Inflammatory macrophage treated with lipopolysaccharide for 4 hours (primary cell): ENCODE data around the gene WBP2NL.
"Not testable (repeated sequence)": the region's sequence is repeated elsewhere in the genome, so short reads cannot be mapped to it uniquely, and the experiment has no call there.

Experiments
- DNase-seq: peaks from one replicate; pipeline ENCODE4 v3.0.0-alpha.2; 2020

The WBP2NL gene, protein sequence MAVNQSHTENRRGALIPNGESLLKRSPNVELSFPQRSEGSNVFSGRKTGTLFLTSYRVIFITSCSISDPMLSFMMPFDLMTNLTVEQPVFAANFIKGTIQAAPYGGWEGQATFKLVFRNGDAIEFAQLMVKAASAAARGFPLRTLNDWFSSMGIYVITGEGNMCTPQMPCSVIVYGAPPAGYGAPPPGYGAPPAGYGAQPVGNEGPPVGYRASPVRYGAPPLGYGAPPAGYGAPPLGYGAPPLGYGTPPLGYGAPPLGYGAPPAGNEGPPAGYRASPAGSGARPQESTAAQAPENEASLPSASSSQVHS

DNA sequence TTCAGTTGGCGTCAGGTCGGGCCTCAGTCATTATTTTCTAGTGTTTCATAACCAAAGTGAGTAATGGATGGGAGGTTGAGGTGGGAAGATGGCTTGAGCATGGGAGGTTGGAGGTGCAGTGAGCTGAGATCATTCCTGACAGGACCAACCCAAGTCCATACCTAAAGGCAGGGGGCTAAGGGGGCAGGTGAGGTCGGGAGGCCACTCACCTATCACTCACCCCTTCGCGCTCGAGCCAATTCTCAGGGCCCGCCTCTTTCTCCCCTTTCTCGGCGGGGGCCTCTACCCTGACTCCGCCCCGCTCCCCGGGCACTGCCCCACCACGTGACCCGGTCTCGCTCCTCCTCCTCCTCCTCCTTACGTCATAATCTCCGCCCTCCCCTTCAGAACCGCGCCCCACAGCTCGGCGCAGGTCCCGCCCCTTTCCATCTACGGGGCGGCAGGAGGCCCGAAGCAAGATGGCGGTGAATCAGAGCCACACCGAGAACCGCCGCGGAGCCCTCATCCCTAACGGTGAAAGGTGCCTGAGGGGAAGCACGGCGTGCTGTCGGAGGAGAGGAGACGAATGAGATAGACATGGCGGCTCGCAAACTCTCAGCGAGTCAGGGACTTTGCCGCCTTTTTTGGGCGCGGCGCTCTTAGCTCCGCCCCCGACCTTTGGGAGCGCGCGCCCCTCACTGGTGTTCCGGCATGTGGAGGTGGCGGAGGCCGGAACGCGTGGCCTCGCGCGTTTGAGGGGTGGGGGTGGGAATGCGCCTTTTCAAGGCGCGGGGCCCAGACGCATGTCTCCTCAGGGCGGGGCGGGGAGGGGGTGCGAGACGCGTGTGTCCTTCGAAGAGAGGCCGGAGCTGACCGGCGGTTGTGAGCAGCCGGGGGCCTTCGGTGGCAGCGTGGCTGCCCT lies at the start of gene WBP2NL:
Gene WBP2NL, plus strand, starts transcription at position 428 of the 901 bp plus-strand sequence. Its CDS starts 31 bp downstream, at position 459.
- DNase-seq: peak; percentile 90

DNA sequence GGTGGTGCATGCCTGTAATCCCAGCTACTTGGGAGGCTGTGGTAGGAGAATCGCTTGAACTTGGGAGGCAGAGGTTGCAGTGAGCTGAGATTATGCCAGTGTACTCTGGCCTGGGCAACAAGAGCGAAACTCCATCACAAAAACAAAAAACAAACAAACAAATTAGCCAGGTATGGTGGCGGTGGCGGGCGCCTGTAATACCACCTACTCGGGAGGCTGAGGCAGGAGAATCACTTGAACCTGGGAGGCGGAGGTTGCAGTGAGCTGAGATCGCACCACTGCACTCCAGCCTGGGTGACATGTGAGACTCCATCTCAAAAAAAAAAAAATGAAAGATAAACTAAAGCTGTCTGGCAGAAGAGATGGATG lies 49.7 kb upstream of the WBP2NL start:
- DNase-seq: not testable (repeated sequence)

DNA sequence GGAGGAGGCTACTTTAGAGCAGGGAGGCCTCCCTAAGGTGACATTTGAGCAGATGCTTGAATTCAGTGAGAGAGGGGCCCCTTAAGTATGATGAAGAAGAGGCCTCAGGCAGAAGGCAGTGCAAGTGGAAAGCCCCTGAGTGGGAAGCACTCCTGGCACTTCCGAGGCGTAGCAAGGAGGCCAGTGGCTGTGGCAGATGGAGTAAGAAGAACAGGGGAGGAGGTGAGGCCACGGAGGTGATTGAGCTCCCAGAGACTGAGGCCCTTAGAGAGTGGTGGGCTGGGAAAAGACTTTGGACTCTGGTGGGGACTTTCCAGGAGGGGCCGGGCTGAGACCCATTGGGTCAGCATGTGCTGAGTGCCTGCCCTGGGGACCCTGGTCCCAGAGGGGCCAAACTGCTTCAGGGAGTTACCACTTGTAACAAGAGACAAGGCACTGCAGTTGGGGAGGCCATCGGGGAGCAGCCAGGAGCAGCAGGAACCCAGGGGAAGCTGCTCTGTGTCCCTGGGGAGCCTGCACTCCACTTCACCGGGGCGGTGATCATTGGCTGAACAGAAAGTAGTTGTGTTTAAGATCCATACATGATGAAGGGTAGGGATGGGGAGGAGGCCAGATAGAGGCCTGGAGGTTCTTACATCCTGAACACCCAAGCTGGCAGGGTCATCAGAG lies 49.2 kb upstream of the WBP2NL start:
- DNase-seq: no peak

DNA sequence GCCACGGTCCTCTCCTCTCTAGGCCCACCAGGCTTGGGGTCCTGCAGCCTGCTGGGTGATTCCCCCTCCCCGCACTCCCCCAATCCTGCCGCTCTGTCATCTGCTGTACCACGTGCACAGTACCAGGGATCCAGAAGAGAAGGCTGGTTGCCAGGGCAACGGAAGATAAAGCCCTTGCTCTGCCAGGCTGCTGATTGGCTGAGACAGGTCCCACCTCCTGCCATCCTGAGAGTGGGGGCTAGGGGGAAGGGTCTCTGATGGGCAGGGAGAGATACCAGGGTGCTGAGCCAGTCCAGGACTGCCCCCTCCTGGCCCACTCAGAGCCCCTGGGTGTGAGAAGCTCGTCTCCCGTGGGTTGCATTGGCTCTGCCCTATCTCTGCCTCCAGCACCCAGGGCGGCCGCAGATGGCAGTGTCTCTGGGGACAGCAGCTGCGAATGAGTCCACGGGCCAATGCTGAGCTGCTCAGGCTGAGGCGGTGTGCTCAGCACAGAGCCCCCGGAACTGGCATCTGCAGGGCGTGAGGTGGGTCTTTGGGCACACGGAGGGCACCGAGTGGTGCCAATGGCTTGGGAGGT lies 46.6 kb upstream of the WBP2NL start, which contains the start of gene SMIM45:
Gene SMIM45, plus strand, starts transcription at position 253 of the 577 bp plus-strand sequence.
- no peak for DNase-seq

DNA sequence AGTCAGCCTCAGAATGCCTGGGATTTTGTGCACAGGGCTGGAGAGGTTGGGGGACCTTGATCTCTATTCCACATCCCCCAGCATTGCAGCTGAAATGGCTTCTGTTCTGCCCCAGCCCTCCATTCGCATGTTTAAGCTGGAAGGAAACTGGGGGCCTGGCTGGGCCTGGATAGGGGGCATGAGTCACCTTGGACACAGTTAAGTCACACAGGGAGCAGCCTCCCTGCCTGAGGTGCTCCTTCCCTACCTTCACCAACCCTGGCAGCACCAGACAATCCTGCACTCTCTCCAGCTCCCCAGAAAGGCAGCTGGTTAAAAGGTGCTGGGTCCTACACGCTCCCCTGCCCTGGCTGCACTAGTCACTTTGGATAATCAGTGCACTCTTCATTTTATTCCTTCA lies 45.9 kb upstream of the WBP2NL start:
- DNase-seq: no peak

DNA sequence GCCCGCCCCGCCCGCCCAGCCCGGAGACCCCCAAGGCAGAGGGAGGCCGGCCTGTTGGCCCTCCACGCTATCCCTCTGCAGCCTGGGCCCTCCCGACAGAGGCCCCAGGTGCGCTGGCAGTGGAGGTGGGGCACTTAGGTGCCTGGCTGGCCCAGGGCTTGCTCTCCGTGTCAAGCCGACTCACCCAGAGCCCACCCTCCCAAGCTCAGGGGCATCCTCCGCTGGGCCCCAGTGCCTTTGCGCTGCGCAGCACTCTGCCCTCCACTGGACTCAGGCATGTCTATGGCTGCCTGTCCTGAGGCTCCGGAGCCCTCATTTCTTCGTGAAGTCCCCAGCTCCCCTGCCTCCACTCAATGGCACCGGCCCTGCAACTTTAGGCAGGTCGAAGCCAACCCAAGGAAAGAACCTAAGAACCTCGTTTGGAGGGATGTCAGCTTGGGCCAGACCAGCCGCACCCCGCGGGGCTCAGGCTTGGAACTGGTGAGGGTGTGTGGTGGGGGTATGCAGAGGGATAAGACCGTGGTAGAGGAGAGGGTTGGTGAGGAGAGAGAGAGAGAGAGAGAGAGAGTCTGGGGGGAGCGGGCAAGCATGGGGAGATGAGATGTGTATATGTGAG lies 40.5 kb upstream of the WBP2NL start:
- DNase-seq: no peak

DNA sequence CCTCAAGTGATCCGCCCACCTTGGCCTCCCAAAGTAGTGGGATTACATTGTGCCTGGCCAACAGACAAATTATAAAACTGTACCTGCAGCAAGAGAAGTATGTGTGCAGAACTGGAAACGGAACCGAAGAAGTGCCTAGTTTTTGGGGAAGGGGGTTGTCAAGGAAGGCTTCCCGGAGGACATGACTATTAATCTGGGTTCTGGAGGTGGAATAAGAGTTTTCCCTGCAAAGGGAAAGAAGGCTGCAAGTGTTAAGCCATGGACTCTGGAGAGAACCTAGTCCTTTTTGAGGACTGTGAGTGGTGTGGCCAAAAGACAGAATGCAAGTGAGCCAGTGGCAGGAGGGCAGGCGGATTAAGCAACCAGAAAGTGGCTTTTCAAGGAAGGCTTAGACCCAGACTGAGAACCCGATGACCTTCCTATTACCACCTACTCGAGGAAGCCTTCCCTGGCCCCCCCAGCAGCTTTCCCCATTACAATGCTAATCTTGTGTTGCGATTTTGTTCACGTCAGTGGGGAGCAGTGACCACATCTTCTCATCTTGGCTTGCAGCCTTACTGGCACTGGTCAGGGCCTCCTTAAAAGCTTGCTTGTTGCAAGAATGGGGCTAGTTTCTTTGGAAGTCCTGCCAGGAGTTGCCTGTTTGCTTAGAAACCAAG lies 35.0 kb upstream of the WBP2NL start:
- DNase-seq: peak; percentile 14

DNA sequence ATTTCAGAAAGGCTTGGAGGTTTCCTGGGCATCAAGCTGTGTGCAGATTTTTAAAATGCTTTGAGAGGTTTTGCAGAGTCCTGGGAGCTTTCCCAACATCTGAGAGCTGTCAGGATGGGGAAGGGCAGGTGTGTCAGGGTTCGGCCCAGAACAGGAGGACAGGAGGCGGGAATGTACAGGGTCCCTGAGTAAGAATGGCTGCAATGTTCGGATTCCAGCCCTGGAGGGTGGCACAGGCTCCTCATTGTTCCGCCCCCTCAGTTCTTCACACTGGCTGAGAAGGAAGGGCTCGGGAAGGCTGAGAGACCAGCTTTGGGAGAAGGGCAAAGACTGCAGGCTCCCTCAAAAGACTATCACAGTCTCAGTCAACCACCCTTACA lies 34.5 kb upstream of the WBP2NL start:
- DNase-seq: no peak

DNA sequence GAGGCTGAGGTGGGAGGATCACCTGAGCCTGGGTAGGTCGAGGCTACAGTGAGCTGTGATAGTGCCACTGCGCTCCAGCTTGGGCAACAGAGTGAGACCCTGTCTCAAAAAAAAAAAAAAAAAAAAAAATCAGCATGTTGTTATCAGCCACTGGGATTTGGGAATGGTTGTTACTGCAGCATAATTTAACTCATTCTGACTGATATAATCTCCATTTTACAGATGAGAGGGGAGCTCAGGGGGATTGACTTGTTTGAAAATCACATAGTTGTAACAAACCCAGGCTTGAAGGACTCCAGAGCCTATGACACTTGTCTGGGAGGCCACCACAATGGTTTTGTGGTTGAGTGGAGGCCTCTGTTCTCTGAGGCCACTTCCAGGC lies 32.4 kb upstream of the WBP2NL start:
- DNase-seq: no peak

DNA sequence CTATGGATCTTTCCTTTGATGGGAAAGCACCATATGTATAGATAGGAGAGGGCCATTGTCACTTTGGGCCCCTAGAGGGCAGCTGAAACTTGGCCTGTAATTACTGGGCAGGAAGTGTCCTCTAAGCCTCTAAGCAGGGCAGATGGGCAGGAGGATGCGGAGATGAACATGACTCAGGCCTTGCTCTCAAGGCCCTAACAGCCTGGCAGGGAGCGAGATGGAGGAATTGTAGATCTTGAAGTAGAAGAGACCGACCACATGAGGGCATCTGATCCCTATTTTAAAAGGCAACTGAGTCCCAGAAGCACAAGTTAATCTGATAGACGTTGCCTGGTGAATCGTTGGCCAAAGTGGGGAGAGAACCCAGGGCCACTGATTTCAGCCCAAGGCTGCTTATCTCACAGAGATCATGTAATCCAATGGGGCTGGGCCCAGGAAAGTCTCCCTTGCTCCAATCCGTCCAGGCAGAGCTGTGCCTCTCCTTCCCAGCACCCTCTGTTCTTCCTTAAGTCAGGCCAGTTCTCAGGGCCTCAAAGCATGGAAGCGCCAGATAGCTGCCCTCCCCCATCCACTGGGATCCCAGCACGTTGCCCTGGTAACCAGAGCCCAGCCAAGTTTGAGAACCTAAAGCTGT lies 31.9 kb upstream of the WBP2NL start:
- DNase-seq: peak; percentile 86

DNA sequence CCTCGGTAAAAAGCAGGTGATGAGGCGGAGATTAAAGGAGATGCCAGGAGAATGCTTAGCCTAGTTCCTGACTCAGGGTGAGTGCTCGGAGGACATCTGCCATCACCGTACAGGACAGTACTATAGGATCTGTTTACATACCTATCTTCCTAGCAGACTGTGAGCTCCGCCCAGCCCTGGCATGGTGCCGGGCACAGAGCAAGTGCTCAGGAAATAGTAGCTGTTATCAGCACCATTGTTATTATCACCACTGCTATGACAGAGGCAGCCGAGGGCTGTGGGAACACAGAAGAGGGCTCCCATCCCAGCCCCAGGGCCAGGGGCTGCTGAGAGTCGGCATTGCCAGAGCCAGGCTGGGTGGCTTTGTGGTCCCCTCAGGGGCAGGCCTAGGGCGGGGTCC lies 30.0 kb upstream of the WBP2NL start:
- DNase-seq: no peak

DNA sequence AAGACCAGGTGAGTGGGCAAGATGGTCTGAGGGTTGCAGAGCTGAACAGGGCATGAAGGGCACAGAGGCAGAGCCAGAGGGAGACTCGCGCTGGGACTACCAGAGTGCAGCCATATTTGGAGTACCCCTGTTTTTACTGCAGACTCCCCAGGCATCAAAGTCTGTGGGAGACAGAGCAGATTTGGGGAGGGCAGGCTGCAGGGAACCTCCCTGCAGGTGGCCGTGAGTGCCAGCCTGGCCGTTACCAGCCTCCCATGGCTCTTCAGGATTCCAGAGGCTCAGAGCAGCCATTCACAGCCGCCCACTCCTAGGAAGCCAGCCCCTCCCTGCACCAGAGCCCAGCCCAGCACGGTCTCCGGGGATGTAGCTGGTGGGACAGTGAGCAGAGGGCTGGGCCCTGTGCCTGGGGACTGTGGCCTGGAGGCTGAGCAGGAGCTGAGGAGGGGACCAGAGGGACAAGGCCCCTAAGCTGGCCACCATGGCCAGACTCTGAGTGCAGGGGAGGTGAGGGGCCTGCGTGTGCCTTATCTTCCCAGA lies 29.4 kb upstream of the WBP2NL start, which contains the start of gene SEPTIN3:
Gene SEPTIN3, plus strand, starts transcription at position 334 of the 537 bp plus-strand sequence. CDS start 2,050 bp downstream, outside the sequence.
- no peak for DNase-seq

DNA sequence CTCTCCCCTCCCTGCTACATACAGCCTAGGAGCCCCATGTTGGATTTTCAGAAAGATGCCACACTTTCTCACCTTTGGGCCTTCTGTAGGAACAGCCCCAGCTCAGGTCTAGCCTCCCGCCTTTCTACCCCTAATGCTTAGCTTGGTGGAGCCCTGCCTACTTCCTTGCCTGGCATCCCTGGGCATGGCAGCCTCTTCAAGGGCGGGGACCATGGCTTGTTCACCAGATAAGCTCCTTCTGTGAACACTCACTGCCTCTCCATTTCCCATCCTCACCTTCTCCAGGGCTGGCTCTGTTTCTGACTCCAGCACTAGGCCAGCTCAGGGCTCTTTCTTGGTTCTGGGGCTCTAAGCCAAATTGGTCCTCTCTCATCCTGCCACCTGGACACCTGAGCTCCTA lies 28.0 kb upstream of the WBP2NL start:
- no peak for DNase-seq

DNA sequence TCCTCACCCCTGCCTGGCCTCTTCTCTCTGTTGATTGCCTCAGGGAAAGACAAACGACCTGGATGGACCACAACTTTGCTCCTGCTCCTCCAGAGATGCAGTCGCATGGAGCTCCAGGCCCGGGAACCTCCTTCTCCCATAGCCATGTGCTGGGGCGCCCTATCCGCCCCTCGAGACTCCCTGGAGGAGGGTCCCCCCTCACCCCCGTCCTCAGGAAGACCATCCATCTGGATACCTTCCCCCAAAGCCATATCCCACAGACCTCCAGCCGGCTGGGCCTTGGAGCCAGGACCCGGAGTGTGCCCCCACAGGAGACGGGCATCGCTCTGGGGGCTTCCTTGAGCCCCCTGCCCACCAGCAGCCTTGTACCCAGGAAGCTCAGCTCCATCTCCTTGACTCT lies 27.2 kb upstream of the WBP2NL start:
- no peak for DNase-seq

DNA sequence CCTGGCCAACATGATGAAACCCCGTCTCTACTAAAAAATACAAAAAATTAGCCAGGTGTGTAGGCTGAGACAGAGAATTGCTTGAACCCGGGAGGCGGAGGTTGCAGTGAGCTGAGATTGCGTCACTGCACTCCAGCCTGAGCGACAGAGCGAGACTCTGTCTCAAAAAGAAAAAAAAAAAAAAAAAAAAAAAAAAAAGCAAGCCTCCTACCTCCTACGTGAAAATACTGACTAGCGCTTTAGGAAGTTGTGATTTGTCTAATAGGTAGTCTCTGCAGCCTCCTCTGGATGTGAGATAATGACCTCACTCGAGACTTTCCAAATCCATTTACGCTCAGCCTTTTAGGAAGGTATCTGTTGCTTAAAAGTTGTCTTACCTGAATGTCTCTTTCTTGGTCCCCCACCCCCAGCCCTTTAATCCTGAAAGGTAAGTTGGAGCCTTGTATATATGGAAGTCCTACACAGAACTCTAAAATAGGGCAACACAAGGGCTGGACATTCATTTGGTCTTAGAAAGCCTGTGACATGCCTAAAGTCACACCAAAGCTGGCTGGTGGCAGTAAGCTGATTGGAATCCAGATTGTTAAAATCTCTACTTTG lies 23.8 kb upstream of the WBP2NL start:
- no peak for DNase-seq

DNA sequence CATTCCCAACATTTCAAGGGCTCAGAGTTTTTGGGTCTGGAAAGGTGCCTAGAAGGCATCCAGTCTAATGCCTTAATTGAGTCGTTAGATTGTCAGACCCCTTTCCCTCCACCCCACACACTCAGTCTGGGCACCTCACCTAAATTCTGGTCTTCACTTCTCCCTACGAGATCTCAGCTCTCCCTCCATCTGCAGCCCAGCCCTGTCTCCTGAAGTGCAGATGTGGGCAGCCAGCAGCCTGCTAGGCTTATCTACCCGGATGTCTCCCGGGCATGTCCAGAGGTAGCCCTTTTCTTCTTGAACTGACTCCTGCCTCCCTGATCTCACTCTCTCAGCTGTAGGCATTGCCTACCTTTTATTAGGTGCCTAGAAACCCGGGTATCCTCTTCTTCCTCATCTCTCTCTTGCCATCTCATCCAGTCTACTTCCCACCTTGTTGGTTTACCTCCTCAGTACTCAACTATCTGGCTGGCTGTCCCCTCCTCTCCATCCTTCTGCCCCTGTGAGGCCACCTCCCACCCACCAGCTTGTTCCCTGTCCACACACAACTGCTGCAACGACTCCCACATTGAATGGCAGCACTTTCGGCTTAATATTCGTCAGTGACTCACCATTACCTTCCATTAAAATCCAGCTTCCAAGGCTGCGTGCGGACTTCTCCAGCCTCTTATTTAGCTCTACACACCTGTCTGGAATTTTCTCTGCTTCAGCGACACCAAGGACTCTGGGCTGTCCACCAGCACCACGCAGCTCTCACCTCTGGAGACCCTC lies 23.1 kb upstream of the WBP2NL start:
- no peak for DNase-seq

DNA sequence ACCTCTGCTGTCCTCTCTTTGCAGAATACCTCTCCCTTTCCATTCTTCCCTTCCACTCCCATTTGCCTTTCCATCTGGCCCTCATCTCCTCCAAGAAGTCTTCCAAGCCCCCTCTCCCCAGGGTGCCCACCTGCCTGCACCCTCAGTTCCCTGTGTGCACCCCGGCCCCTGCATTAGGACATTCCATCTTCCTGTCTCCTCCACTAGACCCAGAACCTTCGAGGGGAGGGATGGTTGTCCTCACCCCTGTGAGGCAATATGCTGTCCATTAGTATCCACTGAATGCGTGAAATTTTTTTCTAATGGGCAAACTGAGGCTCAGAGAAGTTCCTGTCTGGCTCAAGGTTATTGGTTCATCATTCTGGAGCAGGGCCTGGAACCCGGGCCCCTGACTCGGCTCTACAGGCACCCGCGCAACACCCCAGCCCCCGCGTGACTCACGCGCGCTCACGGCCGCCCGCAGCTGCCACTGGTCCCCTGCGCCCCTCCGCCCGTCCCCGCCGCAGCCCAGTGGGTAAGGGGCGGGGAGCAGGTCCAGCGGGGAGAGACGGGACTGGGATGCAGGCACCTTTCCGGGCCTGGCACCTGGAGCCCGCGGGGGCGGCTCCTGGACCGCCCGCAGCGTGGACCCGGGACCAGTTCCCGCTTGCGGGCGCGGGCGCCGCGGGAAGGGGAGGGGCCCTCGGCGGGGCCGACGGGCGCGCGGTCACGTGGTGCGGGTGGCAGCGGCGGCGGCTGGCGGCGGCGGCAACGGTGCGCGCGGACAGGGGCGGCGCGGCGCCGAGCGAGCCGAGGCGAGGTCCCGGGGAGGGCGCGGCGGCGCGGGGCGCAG lies 22.3 kb upstream of the WBP2NL start:
- DNase-seq: peak; percentile 6

DNA sequence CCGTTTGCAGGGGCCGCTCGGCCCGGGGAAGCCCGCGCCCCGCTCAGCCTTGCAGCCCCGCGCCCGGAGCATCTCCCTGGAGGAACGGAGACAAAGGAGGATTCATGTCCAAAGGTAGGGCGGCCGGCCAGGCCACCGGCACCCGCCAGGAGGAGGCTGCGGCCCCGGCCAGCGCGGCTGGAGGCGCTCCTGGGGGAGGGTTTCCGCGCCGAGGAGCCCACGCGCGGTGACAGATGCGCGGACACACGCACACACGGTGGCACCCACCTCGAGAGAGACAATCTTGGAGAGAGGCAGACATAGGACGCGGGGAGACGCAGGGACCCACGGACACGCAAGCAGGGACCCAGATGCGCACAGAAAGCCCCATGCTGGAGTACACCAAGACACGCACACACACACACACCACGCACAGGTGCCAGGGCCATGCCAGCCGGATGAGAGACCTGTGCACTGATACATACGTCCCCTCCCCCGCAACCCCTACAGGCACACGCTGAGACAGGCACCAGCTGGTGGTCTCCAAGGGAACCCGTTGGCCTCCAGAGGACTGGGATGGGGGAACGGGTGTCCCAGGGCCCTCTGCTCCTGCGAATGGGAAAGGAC lies 21.5 kb upstream of the WBP2NL start:
- DNase-seq: no peak

DNA sequence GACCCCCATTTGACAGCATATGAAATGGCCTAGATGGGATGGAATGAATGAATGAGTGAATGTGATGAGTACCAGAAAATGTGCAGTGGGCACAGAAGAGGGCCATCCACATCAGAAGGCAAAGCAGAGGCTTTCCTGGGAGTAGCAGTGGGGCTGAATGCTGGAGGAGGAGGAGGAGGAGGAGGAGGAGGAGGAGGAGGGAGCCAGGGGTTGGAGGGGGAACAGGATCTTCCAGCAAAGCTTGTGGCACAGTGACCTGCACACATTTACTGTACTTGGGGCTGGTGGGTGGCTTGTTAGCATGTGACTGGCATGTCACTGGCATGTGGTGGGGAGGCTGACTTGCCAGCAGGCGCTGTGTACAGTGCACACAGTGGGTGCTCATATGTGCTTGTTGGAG lies 19.9 kb upstream of the WBP2NL start:
- no peak for DNase-seq
